A673 (cell line): Measurements from ENCODE around the gene SMIM12.

ENCODE experiments used
- CTCF ChIP-seq: fragments of 300-800, 200-600 bp; sonication (generic); conservative IDR thresholded peaks from 2 replicates; pipeline ENCODE4 v1.5.1; 2017; ENCODE audit warnings: low read depth, mild to moderate bottlenecking, antibody characterized with exemption, low read length, moderate library complexity, mixed read lengths
- EZH2 ChIP-seq: fragments of 200-600 bp; sonication (generic); IDR thresholded peaks from 2 replicates; pipeline ENCODE4 v1.6.1; 2017; ENCODE audit warnings: borderline replicate concordance, low read depth, mild to moderate bottlenecking, mixed read lengths, antibody characterized with exemption, low read length; ENCODE audit not compliant: poor library complexity, severe bottlenecking

DNA sequence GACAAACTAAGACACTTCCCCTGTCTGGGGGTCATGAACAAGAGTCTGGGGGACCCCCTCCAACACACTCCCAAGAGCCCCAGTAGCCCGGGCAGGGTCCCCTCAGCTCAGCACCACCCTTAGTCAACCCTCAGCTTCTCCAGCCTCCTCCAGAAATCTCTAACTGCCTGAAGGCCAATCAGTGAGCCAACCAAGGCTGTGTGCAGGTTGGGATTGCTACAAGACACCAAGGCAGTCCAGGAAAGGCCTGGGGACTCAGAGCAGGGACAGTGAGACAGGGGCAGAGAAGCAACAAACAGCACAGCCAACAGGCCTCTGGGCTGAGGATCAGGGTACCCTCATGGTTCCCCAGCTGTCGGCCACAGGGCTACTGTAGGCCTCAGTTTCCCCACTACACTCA is 13.3 kb downstream of the SMIM12 start:
- TF ChIP-seq CTCF (no peak), EZH2 (no peak)
